H9 (cell line): Measurements from ENCODE around the gene NFILZ. TPM values are rescaled to one million over a fixed set of nuclear protein-coding genes. Genes with fewer than 3 reads are reported as not detected.

Experiments
- DNase-seq: peaks from one replicate; pipeline ENCODE4 v3.0.0-alpha.2; 2017
- H2AFZ ChIP-seq: one replicate; pipeline ENCODE4 v1.6.1; 2013; ENCODE audit warnings: mild to moderate bottlenecking, low read length, control low read depth, moderate library complexity
- H2AK5ac ChIP-seq: 2 replicates; pipeline ENCODE4 v1.6.1; 2013; ENCODE audit warnings: low read length, control low read depth, mixed read lengths; ENCODE audit not compliant: insufficient read length
- H2BK120ac ChIP-seq: one replicate; pipeline ENCODE4 v1.6.1; 2013; ENCODE audit warnings: low read depth, mild to moderate bottlenecking, low read length, control low read depth, inconsistent platforms; ENCODE audit not compliant: poor library complexity, severe bottlenecking
- H2BK12ac ChIP-seq: 2 replicates; pipeline ENCODE4 v1.6.1; 2013; ENCODE audit warnings: low read length, control low read depth, mixed read lengths, low read depth; ENCODE audit not compliant: insufficient read length
- H2BK15ac ChIP-seq: 2 replicates; pipeline ENCODE4 v1.6.1; 2013; ENCODE audit warnings: low read depth, low read length, control low read depth
- H2BK20ac ChIP-seq: one replicate; pipeline ENCODE4 v1.6.1; 2013; ENCODE audit warnings: low read depth, mild to moderate bottlenecking, low read length, control low read depth, inconsistent platforms; ENCODE audit not compliant: poor library complexity, severe bottlenecking
- H2BK5ac ChIP-seq: 2 replicates; pipeline ENCODE4 v1.6.1; 2013; ENCODE audit warnings: low read length, control low read depth, mixed read lengths; ENCODE audit not compliant: insufficient read length
- H3K14ac ChIP-seq: 2 replicates; pipeline ENCODE4 v1.6.1; 2013; ENCODE audit warnings: low read length, control low read depth; ENCODE audit not compliant: insufficient read depth
- H3K18ac ChIP-seq: 2 replicates; pipeline ENCODE4 v1.6.1; 2013; ENCODE audit warnings: low read depth, mild to moderate bottlenecking, mixed read lengths, low read length, control low read depth; ENCODE audit not compliant: insufficient read length
- H3K23ac ChIP-seq: 2 replicates; pipeline ENCODE4 v1.6.1; 2013; ENCODE audit warnings: low read length, control low read depth, mixed read lengths, low read depth; ENCODE audit not compliant: insufficient read length
- H3K23me2 ChIP-seq: 2 replicates; pipeline ENCODE4 v1.6.1; 2013; ENCODE audit warnings: low read depth, mild to moderate bottlenecking, mixed read lengths, low read length, control low read depth; ENCODE audit not compliant: insufficient read length, poor library complexity, severe bottlenecking
- H3K27ac ChIP-seq: 2 replicates; pipeline ENCODE4 v1.5.1; 2013; ENCODE audit warnings: low read length, control low read depth, mixed read lengths, low read depth; ENCODE audit not compliant: insufficient read length
- H3K27me3 ChIP-seq: 2 replicates; pipeline ENCODE4 v1.6.1; 2013; ENCODE audit warnings: low read length, control low read depth, inconsistent platforms; ENCODE audit not compliant: insufficient read depth
- H3K4ac ChIP-seq: 2 replicates; pipeline ENCODE4 v1.6.1; 2013; ENCODE audit warnings: low read depth, mild to moderate bottlenecking, control low read depth, inconsistent platforms, low read length, moderate library complexity
- H3K4me1 ChIP-seq: 2 replicates; pipeline ENCODE4 v1.6.1; 2013; ENCODE audit warnings: low read length, control low read depth, inconsistent platforms; ENCODE audit not compliant: insufficient read depth
- H3K4me2 ChIP-seq: 2 replicates; pipeline ENCODE4 v1.6.1; 2013; ENCODE audit warnings: low read length, control low read depth, mixed read lengths; ENCODE audit not compliant: insufficient read length, insufficient read depth
- H3K56ac ChIP-seq: 2 replicates; pipeline ENCODE4 v1.6.1; 2013; ENCODE audit warnings: low read depth, mild to moderate bottlenecking, mixed read lengths, low read length, control low read depth; ENCODE audit not compliant: insufficient read length
- H3K79me1 ChIP-seq: 2 replicates; pipeline ENCODE4 v1.6.1; 2013; ENCODE audit warnings: low read depth, mild to moderate bottlenecking, moderate library complexity, low read length, control low read depth, inconsistent platforms; ENCODE audit not compliant: insufficient read depth, poor library complexity, severe bottlenecking
- H3K79me2 ChIP-seq: 2 replicates; pipeline ENCODE4 v1.6.1; 2013; ENCODE audit warnings: low read length, control low read depth, inconsistent platforms; ENCODE audit not compliant: insufficient read depth
- H3K9ac ChIP-seq: 2 replicates; pipeline ENCODE4 v1.6.1; 2013; ENCODE audit warnings: low read length, control low read depth, mixed read lengths; ENCODE audit not compliant: insufficient read length; ENCODE audit errors: extremely low read depth
- H3K9me3 ChIP-seq: one replicate; pipeline ENCODE4 v1.6.1; 2013; ENCODE audit warnings: low read depth, low read length, inconsistent platforms; ENCODE audit not compliant: control insufficient read depth
- H3T11ph ChIP-seq: one replicate; pipeline ENCODE4 v1.6.1; 2013; ENCODE audit warnings: mild to moderate bottlenecking, low read length, control low read depth, inconsistent platforms
- H4K20me1 ChIP-seq: one replicate; pipeline ENCODE4 v1.6.1; 2013; ENCODE audit not compliant: control insufficient read depth, insufficient read length, insufficient read depth
- H4K5ac ChIP-seq: 2 replicates; pipeline ENCODE4 v1.6.1; 2013; ENCODE audit warnings: low read depth, mild to moderate bottlenecking, mixed read lengths, low read length, control low read depth; ENCODE audit not compliant: insufficient read length
- H4K8ac ChIP-seq: replicated peaks from 2 replicates; pipeline ENCODE4 v1.6.1; 2013; ENCODE audit warnings: low read length, control low read depth, mixed read lengths, low read depth; ENCODE audit not compliant: insufficient read length
- H4K91ac ChIP-seq: 2 replicates; pipeline ENCODE4 v1.6.1; 2013; ENCODE audit warnings: low read depth, mild to moderate bottlenecking, moderate library complexity, mixed read lengths, low read length, control low read depth; ENCODE audit not compliant: insufficient read length
- H3K27ac Mint-ChIP-seq, 3 experiments: 2 replicates in 2 of 3; 3 replicates in 1 of 3; pipeline ENCODE4 v1.8.0; 2020 to 2021; ENCODE audit warnings: mixed read lengths in 3 of 3, mild to moderate bottlenecking in 1 of 3, moderate library complexity in 1 of 3
- H3K27me3 Mint-ChIP-seq: 2 replicates; pipeline ENCODE4 v1.8.0; 2021; ENCODE audit warnings: low read depth, mild to moderate bottlenecking, moderate library complexity, mixed read lengths
- H3K36me3 Mint-ChIP-seq, 3 experiments: 2 replicates in 2 of 3; 3 replicates in 1 of 3; pipeline ENCODE4 v1.8.0; 2020 to 2021; ENCODE audit warnings: low read depth in 3 of 3, mixed read lengths in 3 of 3; ENCODE audit not compliant: insufficient read depth in 1 of 3
- H3K4me1 Mint-ChIP-seq, 2 experiments: 2 replicates each; pipeline ENCODE4 v1.8.0; 2020; ENCODE audit warnings: mixed read lengths in 2 of 2
- H3K4me3 Mint-ChIP-seq, 2 experiments: 2 replicates in 1 of 2; 3 replicates in 1 of 2; pipeline ENCODE4 v1.8.0; 2020 to 2021; ENCODE audit warnings: mild to moderate bottlenecking in 2 of 2, mixed read lengths in 2 of 2, moderate library complexity in 1 of 2
- H3K9me3 Mint-ChIP-seq, 2 experiments: 2 replicates in 1 of 2; 3 replicates in 1 of 2; pipeline ENCODE4 v1.8.0; 2020; ENCODE audit warnings: mild to moderate bottlenecking in 2 of 2, mixed read lengths in 2 of 2, moderate library complexity in 1 of 2
- CTCF ChIP-seq: fragments of 200-600 bp; sonication (generic); conservative IDR thresholded peaks from 3 replicates; pipeline ENCODE4 v1.8.0; 2021; ENCODE audit warnings: antibody characterized with exemption, mild to moderate bottlenecking
- WGBS: extraction: QIAGEN DNeasy Blood & Tissue Kit; methylation state at CpG from one replicate; pipeline ENCODE4 v1.1.7; 2013; ENCODE audit warnings: missing lambda C conversion rate, low lambda C conversion rate, mixed read lengths; ENCODE audit not compliant: insufficient read length; ENCODE audit errors: extremely low coverage; 5-methylcytosine and 5-hydroxymethylcytosine counted together
- total RNA-seq: library from RNA; stranded (reverse); gene quantifications from 2 replicates; pipeline ENCODE4 v1.2.1, GENCODE V29; 2021

The NFILZ gene
- total RNA-seq, 1 experiment from 2014 or later: not detected

GRCh38 chr19:8626842-8627241, 3.6 kb upstream of the NFILZ start:
- Histone ChIP-seq H3K18ac (no peak overlapping the region), H2BK20ac (no peak overlapping the region), H4K20me1 (no peaks in the 10 kb centered on the region), H3K9ac (no peak overlapping the region), H2BK12ac (no peak overlapping the region), H2BK15ac (no peak overlapping the region), H3K4me1 (no peaks in the 10 kb centered on the region), H3K27me3 (no peaks in the 10 kb centered on the region), H3K79me1 (no peaks in the 10 kb centered on the region), H3K23me2 (no peaks in the 10 kb centered on the region), H3K4me2 (no peak overlapping the region), H2BK120ac (no peak overlapping the region), H3K14ac (no peak overlapping the region), H2BK5ac (no peak overlapping the region), H3T11ph (no peak overlapping the region), H4K5ac (no peak overlapping the region), H2AFZ (no peak overlapping the region), H3K4ac (no peak overlapping the region), H3K79me2 (no peaks in the 10 kb centered on the region), H2AK5ac (no peak overlapping the region), H3K9me3 (no peaks in the 10 kb centered on the region), H4K8ac (no peak overlapping the region), H3K56ac (no peak overlapping the region), H3K23ac (no peak overlapping the region), H4K91ac (no peak overlapping the region), H3K27ac (no peak overlapping the region)
- WGBS: no CpG with 5 or more reads among the region's 8 CpGs
- no peaks in the 10 kb centered on the region for H3K36me3 Mint-ChIP-seq
- peaks cover 3% of the 10 kb centered on the region; the same call in 1 of the 2 replicates for H3K27me3 Mint-ChIP-seq
- no peak overlapping the region; a peak in 1 of 7 replicates for H3K27ac Mint-ChIP-seq
- H3K4me3 Mint-ChIP-seq: no peak overlapping the region
- H3K9me3 Mint-ChIP-seq: peaks cover 3% of the 10 kb centered on the region in 2 experiments; a peak in 4 of 5 replicates
- H3K4me1 Mint-ChIP-seq: peaks cover 11 to 17% of the 10 kb centered on the region in 2 experiments
- no peak for DNase-seq
- TF ChIP-seq CTCF: no peak
